ENCODE results near the gene RAB11A. TPM values are rescaled to one million over a fixed set of nuclear protein-coding genes. Genes with fewer than 3 reads are reported as not detected.

RAB11A gene
- total and polyA plus RNA-seq, 2 of the 13 experiments (the other 11 are each of a cell fraction or from before 2014, with no cell fraction given), result 161 to 162 TPM

DNA sequence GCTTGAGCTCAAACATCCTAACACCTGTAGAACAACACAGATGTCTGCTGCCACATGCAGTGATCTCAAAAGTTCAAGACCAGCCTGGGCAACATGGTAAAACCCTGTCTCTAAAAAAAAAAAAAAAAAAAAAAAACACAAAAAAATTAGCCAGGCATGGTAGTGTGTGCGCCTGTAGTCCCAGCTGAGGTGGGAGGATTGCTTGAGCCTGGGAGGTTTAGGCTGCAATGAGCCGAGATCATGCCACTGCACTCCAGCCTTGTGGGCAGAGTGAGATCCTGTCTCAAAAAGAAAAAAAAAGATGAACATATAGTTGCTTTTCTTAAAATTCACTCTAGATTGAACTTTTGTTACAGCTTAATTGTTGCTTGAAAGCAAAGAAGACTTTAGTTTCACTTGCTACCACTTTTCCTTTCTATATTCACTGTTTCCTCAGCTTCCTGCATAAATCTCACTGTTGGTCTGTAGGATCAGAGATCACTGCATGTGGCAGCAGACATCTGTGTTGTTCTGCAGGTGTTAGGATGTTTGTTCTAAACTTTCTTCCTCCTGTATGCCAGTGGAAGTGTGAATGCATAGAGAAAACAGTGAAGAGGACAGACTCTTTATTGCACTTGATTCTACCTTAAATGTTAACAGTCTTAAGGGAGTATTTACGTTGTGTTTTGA is 12.6 kb downstream of the RAB11A start:
- intact Hi-C loops (cut with micrococcal nuclease; ENCODE audit: unreplicated experiment), result no loop called here
- no peak for FAIRE-seq
- 94% methylated on average over 3 of the region's 3 CpGs for WGBS (ENCODE audit: low lambda C conversion rate)
- H3K36me3 ChIP-seq (replicated peaks in 1 of 2; ENCODE audit: control insufficient read depth in 1 of 2, insufficient read depth in 2 of 2, low read length in 2 of 2), result peaks cover 12 to 89% of the 10 kb centered on the region in 2 experiments
- no peak for ATAC-seq
- in situ Hi-C loops (cut with HindIII; ENCODE audit: extremely low pct_ligation_motif_present, low pct_unique_long_range_greater_than_20kb), result no loop called here
- H3K4me1 ChIP-seq (ENCODE audit: insufficient read depth, low read length), result peaks cover 8% of the 10 kb centered on the region; the same call in 1 of the 2 replicates
- ChIA-PET POLR2A (interaction anchor here (0.8 kb wide), 1 partner anchor 12 kb away, joined by 3 read pairs; the partner anchor contains the start of gene RAB11A), CTCF (ENCODE audit: low intra/inter-chr PET ratio, low total read pairs) (no interaction called here)
- BruUV-seq (replicated peaks), result no TSS peak
- H3K27me3 ChIP-seq (ENCODE audit: control insufficient read depth in 1 of 2, insufficient read depth in 2 of 2, low read length in 2 of 2), result no peaks in the 10 kb centered on the region
- TF ChIP-seq TOPORS (CRISPR knock-in tag; IDR thresholded peaks at IDR 0.05) (no peak), ARHGAP35 (CRISPR knock-in tag; IDR thresholded peaks at IDR 0.05; ENCODE audit: borderline replicate concordance) (no peak), TAF15 (IDR thresholded peaks at IDR 0.05; ENCODE audit: low read depth, low read length, poor library complexity, severe bottlenecking) (no peak), ZNF292 (CRISPR knock-in tag; IDR thresholded peaks at IDR 0.05; ENCODE audit: borderline replicate concordance, low read depth) (no peak), SYNCRIP (IDR thresholded peaks at IDR 0.05; ENCODE audit: insufficient read depth, low read depth, low read length) (no peak), NONO (IDR thresholded peaks at IDR 0.05) (no peak), NONO (CRISPR knock-in tag; conservative IDR thresholded peaks at IDR 0.05) (no peak), KLF9 (CRISPR knock-in tag; IDR thresholded peaks at IDR 0.05; ENCODE audit: low read depth) (no peak)
- TF ChIP-seq, protein P1, sequence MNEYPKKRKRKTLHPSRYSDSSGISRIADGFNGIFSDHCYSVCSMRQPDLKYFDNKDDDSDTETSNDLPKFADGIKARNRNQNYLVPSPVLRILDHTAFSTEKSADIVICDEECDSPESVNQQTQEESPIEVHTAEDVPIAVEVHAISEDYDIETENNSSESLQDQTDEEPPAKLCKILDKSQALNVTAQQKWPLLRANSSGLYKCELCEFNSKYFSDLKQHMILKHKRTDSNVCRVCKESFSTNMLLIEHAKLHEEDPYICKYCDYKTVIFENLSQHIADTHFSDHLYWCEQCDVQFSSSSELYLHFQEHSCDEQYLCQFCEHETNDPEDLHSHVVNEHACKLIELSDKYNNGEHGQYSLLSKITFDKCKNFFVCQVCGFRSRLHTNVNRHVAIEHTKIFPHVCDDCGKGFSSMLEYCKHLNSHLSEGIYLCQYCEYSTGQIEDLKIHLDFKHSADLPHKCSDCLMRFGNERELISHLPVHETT (CRISPR knock-in tag; conservative IDR thresholded peaks at IDR 0.05), result no peak
- H3K79me2 ChIP-seq (ENCODE audit: insufficient read depth, low read length), result peaks cover 8% of the 10 kb centered on the region
- DNase-seq (ENCODE audit: low spot score), result no peak
- no peak overlapping the region for H3K4me2 ChIP-seq (ENCODE audit: low read depth, low read length)
- H4K20me1 ChIP-seq (ENCODE audit: insufficient read depth, low read length), result no peaks in the 10 kb centered on the region; the same call in 1 of the 2 replicates
- no peak overlapping the region for H3K4me3 ChIP-seq (replicated peaks in 1 of 3; ENCODE audit: insufficient read depth in 1 of 3, low read depth in 2 of 3, low read length in 3 of 3)
- H2AFZ ChIP-seq (ENCODE audit: low read length), result no peak overlapping the region
- H3K9me3 ChIP-seq (ENCODE audit: low read length), result no peaks in the 10 kb centered on the region
- H3K9ac ChIP-seq (ENCODE audit: insufficient read depth, low read depth, low read length), result no peak overlapping the region
- no peak overlapping the region for H3K27ac ChIP-seq (ENCODE audit: extremely low read length, insufficient read depth, low read length)

Measured in HepG2 (cell line).